ENCODE results near the gene RGS11. TPM values are rescaled to one million over a fixed set of nuclear protein-coding genes. Genes with fewer than 3 reads are reported as not detected.

The RGS11 gene
- total RNA-seq, 1 donor from 2014 or later = not detected

- H3K36me3 Mint-ChIP-seq (ENCODE audit: low read depth) = peaks cover 63% of the 10 kb centered on the region
- ChIA-PET POLR2A (no interaction called here), CTCF (interaction anchor here (1.8 kb wide), 1 partner anchor 113 kb away, joined by 5 read pairs; no protein-coding TSS in a partner anchor)
- no peaks in the 10 kb centered on the region for H3K27me3 Mint-ChIP-seq
- TF ChIP-seq CTCF (IDR thresholded peaks at IDR 0.05) = no peak
- intact Hi-C loops (cut with micrococcal nuclease) = no loop called here
- H3K4me3 Mint-ChIP-seq = no peak overlapping the region
- no peaks in the 10 kb centered on the region for H3K9me3 Mint-ChIP-seq
- ATAC-seq (ENCODE audit: low read depth) (no peak), DNase-seq (no peak)
- no peak overlapping the region for H3K27ac Mint-ChIP-seq
- no peaks in the 10 kb centered on the region for H3K4me1 Mint-ChIP-seq
Observed at GRCh38 chr16:220021-220420, 55.7 kb downstream of the RGS11 start.

Other genes with a start within 250 kb of the RGS11 start
- 26.5 and 30.6 TPM in 2 replicates for gene POLR3K, start 222.3 kb downstream of the RGS11 start, total RNA-seq
- 34.9 and 36.6 TPM in 2 replicates for gene SNRNP25, start 222.1 kb downstream of the RGS11 start, total RNA-seq
- 0.67 and 1.3 TPM in 2 replicates for gene RHBDF1, start 203.3 kb downstream of the RGS11 start, total RNA-seq
- gene MPG, start 197.7 kb downstream of the RGS11 start, total RNA-seq = 51.7 and 53.6 TPM in 2 replicates
- 40.4 and 42.5 TPM in 2 replicates for gene NPRL3, start 137.3 kb downstream of the RGS11 start, total RNA-seq
- gene HBZ, start 123.3 kb downstream of the RGS11 start, total RNA-seq = not detected in 2 replicates
- gene HBM, start 110.0 kb downstream of the RGS11 start, total RNA-seq = not detected in 2 replicates
- gene HBA2, start 103.1 kb downstream of the RGS11 start, total RNA-seq = 90.7 and 104 TPM in 2 replicates
- gene HBA1, start 99.3 kb downstream of the RGS11 start, total RNA-seq = 109 and 111 TPM in 2 replicates
- not detected in 2 replicates for gene HBQ1, start 95.5 kb downstream of the RGS11 start, total RNA-seq
- gene LUC7L, start 46.5 kb downstream of the RGS11 start, total RNA-seq = 85.0 and 100 TPM in 2 replicates
- gene FAM234A, start 41.1 kb downstream of the RGS11 start, total RNA-seq = 45.9 and 49.6 TPM in 2 replicates
- not detected in 2 replicates for gene ARHGDIG, start 4.6 kb upstream of the RGS11 start, total RNA-seq
- not detected in 2 replicates for gene PDIA2, start 7.2 kb upstream of the RGS11 start, total RNA-seq
- 27.9 and 30.6 TPM in 2 replicates for gene AXIN1, start 76.8 kb upstream of the RGS11 start, total RNA-seq
- 82.4 and 87.3 TPM in 2 replicates for gene MRPL28, start 94.6 kb upstream of the RGS11 start, total RNA-seq
- gene PGAP6, start 106.0 kb upstream of the RGS11 start, total RNA-seq = 38.4 and 44.5 TPM in 2 replicates
- 29.9 and 32.9 TPM in 2 replicates for gene NME4, start 121.3 kb upstream of the RGS11 start, total RNA-seq
- gene DECR2, start 125.9 kb upstream of the RGS11 start, total RNA-seq = 4.4 and 6.7 TPM in 2 replicates
- 32.2 and 35.4 TPM in 2 replicates for gene RAB11FIP3, start 149.7 kb upstream of the RGS11 start, total RNA-seq